Natural killer cell treated with Interleukin-12 subunit alpha and Interleukin-12 subunit beta and Interleukin-15 and Interleukin-18, amount 100 ng/mL, for 72 hours (primary cell): Measurements from ENCODE around the gene SH3BP2. TPM values are rescaled to one million over a fixed set of nuclear protein-coding genes. Genes with fewer than 3 reads are reported as not detected.
A peak's percentile ranks its signal among the peaks of the same experiment; 100 is the strongest.
"Not testable (repeated sequence)": the region's sequence is repeated elsewhere in the genome, so short reads cannot be mapped to it uniquely, and the experiment has no call there.

Experiments used
- ATAC-seq, 2 donors: fragments of 150-1000 bp; cut with Tn5 transposase in 1 of 2; sonication (Bioruptor Pico), chemical (Tn5 transposase) in 1 of 2; 2 replicates each; pipeline ENCODE4 v1.10.0; 2021
- DNase-seq: peaks from one replicate; pipeline ENCODE4 v3.0.0; 2022; ENCODE audit warnings: low spot score
- H3K27ac Mint-ChIP-seq, 2 donors: 1 replicate in 1 of 2; 2 replicates in 1 of 2; pipeline ENCODE4 v1.8.0; 2022; ENCODE audit warnings: mixed read lengths in 2 of 2, mild to moderate bottlenecking in 1 of 2, moderate library complexity in 1 of 2
- H3K27me3 Mint-ChIP-seq, 2 donors: 1 replicate in 1 of 2; 2 replicates in 1 of 2; pipeline ENCODE4 v1.8.0; 2022; ENCODE audit warnings: mixed read lengths in 2 of 2
- H3K36me3 Mint-ChIP-seq: one replicate; pipeline ENCODE4 v1.8.0; 2022; ENCODE audit warnings: mixed read lengths
- H3K4me1 Mint-ChIP-seq, 2 donors: 1 replicate in 1 of 2; 2 replicates in 1 of 2; pipeline ENCODE4 v1.8.0; 2022; ENCODE audit warnings: low read depth in 2 of 2, mixed read lengths in 2 of 2, mild to moderate bottlenecking in 1 of 2
- H3K4me3 Mint-ChIP-seq: one replicate; pipeline ENCODE4 v1.8.0; 2022; ENCODE audit warnings: mixed read lengths
- H3K9me3 Mint-ChIP-seq: 2 replicates; pipeline ENCODE4 v1.8.0; 2022; ENCODE audit warnings: mixed read lengths
- total RNA-seq, 2 donors: library from RNA; stranded (reverse); gene quantifications; one replicate each; pipeline ENCODE4 v1.2.3, GENCODE V29; 2022

SH3BP2 gene
- total RNA-seq, 2 donors from 2014 or later, result 121 to 129 TPM

DNA sequence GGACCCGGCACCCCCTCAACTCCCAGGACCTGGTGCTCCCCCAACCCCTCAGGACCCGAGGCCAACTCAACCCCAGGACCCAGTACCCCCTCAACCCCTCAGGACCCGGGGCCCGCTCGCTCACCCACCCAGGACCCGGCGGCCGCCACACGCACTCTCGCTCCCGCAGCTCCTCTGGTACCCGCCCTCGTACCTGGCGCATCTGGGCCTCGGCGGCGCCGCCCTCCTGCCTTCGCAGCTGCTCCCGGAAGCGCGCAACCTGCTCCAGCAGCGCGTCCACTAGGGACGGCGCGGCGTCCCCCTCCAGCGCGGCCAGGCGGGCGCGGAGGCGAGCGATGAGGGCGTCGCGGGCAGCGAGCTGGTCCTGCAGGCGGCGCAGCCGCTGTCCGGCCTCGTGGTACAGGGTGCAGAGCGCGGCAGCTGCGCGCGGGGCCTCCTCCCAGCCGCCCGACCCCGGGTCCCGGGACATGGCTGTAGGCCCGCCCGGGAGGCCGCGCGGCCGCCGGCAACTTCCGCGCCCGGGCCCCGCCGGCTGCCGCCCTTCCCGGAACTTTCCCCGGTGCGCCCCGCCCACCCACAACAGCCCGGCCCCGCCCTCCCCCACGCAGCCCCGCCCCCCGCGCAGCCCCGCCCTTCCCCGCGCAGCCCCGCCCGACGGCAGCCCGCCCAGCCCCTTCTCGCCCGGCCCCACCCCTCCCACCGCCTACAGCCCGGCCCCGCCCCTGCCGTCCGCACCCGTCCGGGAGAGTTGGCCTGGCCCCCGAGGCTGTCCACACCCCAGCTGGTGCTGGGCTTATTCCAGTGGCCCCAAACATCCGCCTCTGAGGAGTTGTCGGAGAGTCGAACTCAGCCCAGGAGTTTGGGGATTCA, 36.8 kb upstream of the SH3BP2 start, which contains the start of gene TNIP2:
TNIP2 (minus strand) TSS at position 516 of the 870 bp plus-strand sequence; CDS start at position 469, 47 bp downstream.
- Mint-ChIP-seq H3K9me3 (no peaks in the 10 kb centered on the region), H3K27ac (peak within 1 kb of the TSS; percentile 70 to 72), H3K4me1 (peaks cover 21 to 33% of the 10 kb centered on the region in 2 donors), H3K27me3 (no peaks in the 10 kb centered on the region), H3K4me3 (peak within 1 kb of the TSS; percentile 94), H3K36me3 (peaks cover 5% of the 10 kb centered on the region)
- peak; percentile 88 to 92 for ATAC-seq
- DNase-seq, result peak; percentile 88

DNA sequence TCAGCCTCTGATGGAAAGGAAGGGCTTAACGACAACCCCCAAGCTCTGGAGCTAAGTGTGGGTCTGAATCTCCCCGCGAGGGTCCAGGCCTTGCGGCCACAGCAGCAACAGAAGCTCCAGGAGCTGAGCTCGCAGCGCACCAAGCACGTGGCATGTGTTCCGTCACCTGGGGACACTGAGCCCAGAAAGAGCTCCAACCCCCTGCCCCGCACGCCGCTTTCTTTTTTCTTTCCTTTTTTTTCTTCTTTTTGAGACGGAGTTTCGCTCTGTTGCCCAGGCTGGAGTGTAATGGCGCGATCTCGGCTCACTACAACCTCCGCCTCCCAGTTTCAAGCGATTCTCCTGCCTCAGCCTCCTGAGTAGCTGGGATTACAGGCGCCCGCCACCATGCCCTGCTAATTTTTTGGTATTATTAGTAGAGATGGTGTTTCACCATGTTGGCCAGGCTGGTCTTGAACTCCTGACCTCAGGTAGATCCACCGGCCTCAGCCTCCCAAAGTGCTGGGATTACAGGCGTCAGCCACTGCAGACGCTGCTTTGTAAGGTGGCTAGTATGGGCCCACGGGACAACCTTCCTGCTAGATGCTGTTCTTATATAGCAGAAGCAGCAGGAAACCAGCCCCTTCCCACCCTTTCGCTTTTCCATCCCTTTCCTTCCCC, 36.1 kb upstream of the SH3BP2 start:
- H3K27me3 Mint-ChIP-seq, result no peaks in the 10 kb centered on the region

DNA sequence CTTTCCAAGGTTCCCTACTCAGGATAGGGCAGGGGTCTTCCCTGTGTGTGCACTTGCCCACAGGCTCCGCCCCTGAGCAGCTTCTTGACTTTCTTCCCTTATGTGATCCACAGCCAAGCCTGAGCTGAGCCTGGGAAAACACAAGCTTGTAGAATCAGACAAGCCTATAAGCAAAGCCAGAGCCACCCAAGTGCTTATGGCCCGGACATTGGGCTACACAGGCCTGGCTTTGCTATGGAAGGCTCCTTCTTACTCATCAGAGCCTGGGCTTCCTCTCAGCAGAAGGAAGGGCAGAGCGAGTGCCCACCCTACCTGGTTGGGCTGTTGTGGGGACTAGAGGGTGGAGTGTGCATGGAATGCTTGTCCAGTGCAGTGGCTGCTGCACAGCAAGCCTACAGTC, 35.5 kb upstream of the SH3BP2 start:
- ATAC-seq (no peak), DNase-seq (peak; percentile 48)
- H3K4me1 Mint-ChIP-seq, result peaks cover 14 to 33% of the 10 kb centered on the region in 2 donors
- H3K27me3 Mint-ChIP-seq, result no peaks in the 10 kb centered on the region
- peaks cover 5% of the 10 kb centered on the region for H3K36me3 Mint-ChIP-seq
- peak overlapping the region; percentile 10 to 70 for H3K27ac Mint-ChIP-seq
- H3K4me3 Mint-ChIP-seq, result peak overlapping the region; percentile 47
- H3K9me3 Mint-ChIP-seq, result no peaks in the 10 kb centered on the region

More for the DNA sequence above, 36.1 kb upstream of the SH3BP2 start:
- H3K36me3 Mint-ChIP-seq, result peaks cover 5% of the 10 kb centered on the region
- ATAC-seq (no peak), DNase-seq (peak; percentile 8)
- peaks cover 19 to 31% of the 10 kb centered on the region in 2 donors for H3K4me1 Mint-ChIP-seq
- peak overlapping the region; percentile 10 to 70 for H3K27ac Mint-ChIP-seq
- no peaks in the 10 kb centered on the region for H3K9me3 Mint-ChIP-seq
- peak overlapping the region; percentile 47 for H3K4me3 Mint-ChIP-seq

- Mint-ChIP-seq H3K9me3 (no peaks in the 10 kb centered on the region), H3K4me1 (peaks cover 0 to 18% of the 10 kb centered on the region in 2 donors), H3K27ac (peak overlapping the region in 1 of 2 donors; percentile 21), H3K4me3 (no peak overlapping the region), H3K27me3 (no peaks in the 10 kb centered on the region), H3K36me3 (no peaks in the 10 kb centered on the region)
- ATAC-seq, result peak in 1 of 2 donors; percentile 36
- peak; percentile 64 for DNase-seq
Measured at GRCh38 chr4:2761035-2761923, 31.6 kb upstream of the SH3BP2 start.

GRCh38 chr4:2762048-2762447, 30.8 kb upstream of the SH3BP2 start:
- no peak overlapping the region for H3K27ac Mint-ChIP-seq
- H3K9me3 Mint-ChIP-seq, result no peaks in the 10 kb centered on the region
- no peak for ATAC-seq
- peaks cover 0 to 22% of the 10 kb centered on the region in 2 donors for H3K4me1 Mint-ChIP-seq
- no peak overlapping the region for H3K4me3 Mint-ChIP-seq
- DNase-seq, result peak; percentile 29
- no peaks in the 10 kb centered on the region for H3K36me3 Mint-ChIP-seq
- no peaks in the 10 kb centered on the region for H3K27me3 Mint-ChIP-seq

DNA sequence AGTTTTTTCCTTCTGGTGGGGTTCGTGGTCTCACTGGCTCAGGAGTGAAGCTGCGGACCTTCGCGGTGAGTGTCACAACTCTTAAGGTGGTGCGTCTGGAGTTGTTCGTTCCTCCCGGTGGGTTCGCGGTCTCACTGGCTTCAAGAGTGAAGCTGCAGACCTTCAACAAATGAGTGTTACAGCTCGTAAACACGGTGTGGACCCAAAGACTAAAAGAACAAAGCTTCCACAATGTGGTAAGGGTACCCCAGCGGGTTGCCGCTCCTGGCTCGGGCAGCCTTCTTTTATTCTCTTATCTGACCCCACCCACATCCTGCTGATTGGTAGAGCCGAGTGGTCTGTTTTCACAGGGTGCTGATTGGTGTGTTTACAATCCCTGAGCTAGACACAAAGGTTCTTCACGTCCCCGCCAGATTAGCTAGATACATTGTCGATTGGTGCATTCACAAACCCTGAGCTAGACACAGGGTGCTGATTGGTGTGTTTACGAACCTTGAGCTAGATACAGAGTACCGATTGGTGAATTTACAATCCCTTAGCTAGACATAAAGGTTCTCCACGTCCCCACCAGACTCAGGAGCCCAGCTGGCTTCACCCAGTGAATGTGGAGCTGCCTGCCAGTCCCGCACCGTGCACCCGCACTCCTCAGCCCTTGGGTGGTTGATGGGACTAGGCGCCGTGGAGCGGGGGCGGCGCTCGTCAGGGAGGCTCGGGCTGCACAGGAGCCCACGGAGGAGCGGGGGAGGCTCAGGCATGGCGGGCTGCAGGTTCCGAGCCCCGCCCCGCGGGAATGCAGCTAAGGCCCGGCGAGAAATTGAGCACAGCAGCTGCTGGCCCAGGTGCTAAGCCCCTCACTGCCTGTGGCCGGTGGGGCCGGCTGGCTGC, 30.2 kb upstream of the SH3BP2 start:
- H3K27me3 Mint-ChIP-seq, H3K27ac Mint-ChIP-seq, ATAC-seq, H3K4me3 Mint-ChIP-seq, H3K36me3 Mint-ChIP-seq, H3K9me3 Mint-ChIP-seq: not testable (repeated sequence)
- H3K4me1 Mint-ChIP-seq, result peaks cover 0 to 19% of the 10 kb centered on the region in 2 donors
- peak; percentile 54 for DNase-seq

- H3K27me3 Mint-ChIP-seq, result no peaks in the 10 kb centered on the region
- H3K4me3 Mint-ChIP-seq, result peak overlapping the region; percentile 57
- DNase-seq (peak; percentile 48), ATAC-seq (no peak)
- no peaks in the 10 kb centered on the region for H3K9me3 Mint-ChIP-seq
- H3K4me1 Mint-ChIP-seq, result peaks cover 0 to 19% of the 10 kb centered on the region in 2 donors
- no peak overlapping the region for H3K27ac Mint-ChIP-seq
- no peaks in the 10 kb centered on the region for H3K36me3 Mint-ChIP-seq
Measured at GRCh38 chr4:2763511-2763967, 29.3 kb upstream of the SH3BP2 start.

GRCh38 chr4:2765832-2766526, 26.9 kb upstream of the SH3BP2 start:
- DNase-seq (peak; percentile 28), ATAC-seq (no peak)
- Mint-ChIP-seq H3K27ac (peak overlapping the region; percentile 46 to 50), H3K27me3 (no peaks in the 10 kb centered on the region), H3K36me3 (no peaks in the 10 kb centered on the region), H3K4me3 (no peak overlapping the region), H3K4me1 (peaks cover 6 to 21% of the 10 kb centered on the region in 2 donors), H3K9me3 (no peaks in the 10 kb centered on the region)

GRCh38 chr4:2767046-2767704, 25.7 kb upstream of the SH3BP2 start:
- peak overlapping the region in 1 of 2 donors; percentile 50 for H3K27ac Mint-ChIP-seq
- H3K9me3 Mint-ChIP-seq, result no peaks in the 10 kb centered on the region
- peaks cover 11 to 21% of the 10 kb centered on the region in 2 donors for H3K4me1 Mint-ChIP-seq
- ATAC-seq (no peak), DNase-seq (peak; percentile 42)
- H3K4me3 Mint-ChIP-seq, result no peak overlapping the region
- no peaks in the 10 kb centered on the region for H3K27me3 Mint-ChIP-seq
- H3K36me3 Mint-ChIP-seq, result no peaks in the 10 kb centered on the region

DNA sequence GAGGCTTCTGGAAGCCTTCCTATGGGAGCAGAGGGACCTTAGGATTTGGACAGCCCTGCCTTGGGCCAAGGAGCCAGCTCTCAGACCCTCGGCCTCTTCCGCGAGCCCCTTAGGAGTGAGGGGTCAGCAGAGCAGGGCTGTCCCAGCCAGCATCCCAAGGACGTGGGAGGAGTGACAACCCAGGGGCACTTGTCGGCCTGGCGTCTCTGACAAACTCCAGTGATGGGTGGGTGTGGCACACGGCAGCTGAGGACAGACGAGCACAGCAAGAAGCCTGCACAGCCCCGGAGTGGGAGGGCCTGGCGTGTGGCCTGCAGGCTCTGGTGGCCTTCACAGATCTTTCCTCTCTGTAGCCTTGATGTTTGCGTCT, 25.2 kb upstream of the SH3BP2 start:
- Mint-ChIP-seq H3K27ac (no peak overlapping the region), H3K27me3 (no peaks in the 10 kb centered on the region), H3K4me1 (peaks cover 11 to 19% of the 10 kb centered on the region in 2 donors), H3K9me3 (no peaks in the 10 kb centered on the region), H3K36me3 (no peaks in the 10 kb centered on the region), H3K4me3 (no peak overlapping the region)
- ATAC-seq, result no peak
- DNase-seq, result peak; percentile 18

- H3K9me3 Mint-ChIP-seq, result no peaks in the 10 kb centered on the region
- ATAC-seq, result no peak
Measured at GRCh38 chr4:2768124-2768523, 24.8 kb upstream of the SH3BP2 start.

DNA sequence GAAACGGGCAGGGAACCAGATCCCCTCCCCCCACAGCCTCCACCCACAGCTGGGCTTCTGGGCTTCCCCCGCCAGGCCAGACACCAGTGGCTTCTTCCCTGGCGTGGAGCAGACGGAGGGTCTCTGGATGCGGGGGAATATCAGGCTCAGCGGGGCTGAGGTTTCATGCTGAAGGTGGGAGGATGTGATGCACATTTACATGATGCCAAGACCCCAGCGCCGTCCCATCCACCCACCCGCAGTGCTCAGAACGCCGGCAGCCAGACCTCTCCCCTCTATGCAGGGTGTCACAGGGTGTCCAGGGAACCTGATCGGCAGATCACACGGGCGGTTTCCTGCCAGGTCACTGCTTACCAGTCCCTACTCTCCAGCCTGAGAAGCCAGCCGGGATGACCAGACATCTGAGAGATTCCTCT, 24.0 kb upstream of the SH3BP2 start:
- Mint-ChIP-seq H3K27ac (peak overlapping the region in 1 of 2 donors; percentile 38), H3K4me3 (no peak overlapping the region), H3K36me3 (no peaks in the 10 kb centered on the region), H3K9me3 (no peaks in the 10 kb centered on the region), H3K27me3 (no peaks in the 10 kb centered on the region), H3K4me1 (peaks cover 11 to 19% of the 10 kb centered on the region in 2 donors)
- DNase-seq, result peak; percentile 54
- ATAC-seq, result no peak

More at GRCh38 chr4:2768124-2768523, 24.8 kb upstream of the SH3BP2 start:
- no peaks in the 10 kb centered on the region for H3K27me3 Mint-ChIP-seq
- H3K36me3 Mint-ChIP-seq, result no peaks in the 10 kb centered on the region
- peak; percentile 15 for DNase-seq
- H3K4me3 Mint-ChIP-seq, result no peak overlapping the region
- peaks cover 11 to 19% of the 10 kb centered on the region in 2 donors for H3K4me1 Mint-ChIP-seq
- H3K27ac Mint-ChIP-seq, result no peak overlapping the region
